ENCODE results near the gene MPDU1. TPM values are rescaled to one million over a fixed set of nuclear protein-coding genes. Genes with fewer than 3 reads are reported as not detected.

Gene MPDU1
- total and polyA plus RNA-seq, 10 of the 15 experiments (the other 5 are each of a cell fraction or from before 2014, with no cell fraction given): 3.6 to 138 (median 78.9) TPM

DNA sequence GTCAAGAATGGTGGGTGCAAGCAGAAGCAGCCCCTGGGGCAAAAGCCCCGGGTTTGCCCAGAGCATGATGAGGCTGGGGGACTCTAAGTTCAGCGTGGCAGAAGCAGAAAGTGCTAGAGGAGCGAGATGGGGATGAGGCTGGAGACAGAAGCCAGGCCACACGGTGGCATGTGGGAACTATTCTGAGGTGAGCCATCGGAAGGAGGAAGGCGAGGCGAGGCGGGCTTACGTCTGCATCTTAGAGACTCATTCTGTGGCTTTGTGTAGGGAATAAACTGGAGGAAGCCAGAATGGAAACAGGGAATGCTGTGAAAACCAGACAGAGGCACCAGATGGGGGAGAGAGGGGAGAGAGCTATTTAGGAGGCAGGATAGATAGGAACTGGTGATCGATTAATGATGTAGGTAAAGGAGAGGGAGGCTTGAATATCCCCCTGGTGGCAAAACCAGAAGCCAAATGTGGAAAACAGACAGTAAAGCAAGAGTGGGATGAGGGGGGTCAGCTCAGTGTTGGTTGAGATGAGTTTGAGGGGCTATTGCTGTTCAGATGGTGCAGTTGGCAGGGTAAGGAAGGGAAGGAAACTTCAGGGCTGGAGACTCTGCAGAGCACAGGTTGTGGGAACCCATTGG is 28.2 kb upstream of the MPDU1 start:
- Histone ChIP-seq H3K9ac (ENCODE audit: control insufficient read depth, insufficient read depth, low read length) (no peak overlapping the region), H3K27me3 (replicated peaks in 1 of 2; ENCODE audit: control insufficient read depth in 2 of 2, insufficient read depth in 2 of 2, low read length in 1 of 2) (no peaks in the 10 kb centered on the region), H3K27ac (ENCODE audit: control insufficient read depth, insufficient read depth) (no peak overlapping the region), H3K4me2 (ENCODE audit: control insufficient read depth, insufficient read depth) (no peak overlapping the region), H3K4me1 (ENCODE audit: control insufficient read depth, insufficient read depth, low read length) (peaks cover 47% of the 10 kb centered on the region), H3K79me2 (ENCODE audit: control insufficient read depth, insufficient read depth, low read length) (no peaks in the 10 kb centered on the region; the same call in none of the 2 replicates), H3K4me3 (no peak overlapping the region), H3K9me3 (replicated peaks; ENCODE audit: control insufficient read depth, insufficient read depth, low read length) (no peaks in the 10 kb centered on the region), H2AFZ (ENCODE audit: control insufficient read depth, low read depth, low read length) (no peak overlapping the region), H3K36me3 (ENCODE audit: control insufficient read depth in 2 of 2, insufficient read depth in 2 of 2, low read length in 1 of 2) (no peaks in the 10 kb centered on the region), H4K20me1 (ENCODE audit: control insufficient read depth, insufficient read depth) (no peaks in the 10 kb centered on the region)
- intact Hi-C loops (cut with micrococcal nuclease; ENCODE audit: unreplicated experiment): no loop called here
- DNase-seq (ENCODE audit: low read depth, low spot score) (no peak), FAIRE-seq (no peak), ATAC-seq (no peak)
- POLR2A ChIA-PET: interaction anchor here (0.7 to 1.0 kb wide), 2 partner anchors 24 to 35 kb away, joined by 3 to 7 read pairs; no protein-coding TSS in a partner anchor
- SMC1A ChIA-PET (ENCODE audit: uncharacterized antibody, unreplicated experiment): interaction anchor here (0.6 kb wide), 1 partner anchor 28 kb away, joined by 4 read pairs; no protein-coding TSS in a partner anchor
- in situ Hi-C loops (cut with MboI): loop anchor here (25.0 kb wide), 1 partner anchor 518 kb away; the partner anchor contains the start of genes SLC16A11 and SLC16A13
- CTCF ChIA-PET: interaction anchor here (0.8 to 4.2 kb wide), 3 partner anchors 40 to 200 kb away, joined by 3 to 17 read pairs (median 4); partner anchors contain the start of gene TMEM95
- no TSS peak for BruUV-seq (replicated peaks)
- RAD21 ChIA-PET (ENCODE audit: unreplicated experiment): no interaction called here
- TF ChIP-seq RUNX3 (IDR thresholded peaks at IDR 0.05; ENCODE audit: low read length) (no peak), HDAC6 (IDR thresholded peaks at IDR 0.05; ENCODE audit: unreplicated experiment) (no peak), E4F1 (IDR thresholded peaks at IDR 0.05; ENCODE audit: borderline replicate concordance, partially characterized antibody) (no peak), NRF1 (conservative IDR thresholded peaks at IDR 0.05; ENCODE audit: low read depth, low read length) (no peak), MTA2 (IDR thresholded peaks at IDR 0.05; ENCODE audit: low read depth) (no peak), ETV6 (conservative IDR thresholded peaks at IDR 0.05 in 1 of 2, IDR thresholded peaks at IDR 0.05 in 1 of 2; ENCODE audit: borderline replicate concordance in 1 of 2, low read depth in 1 of 2) (no peak), IRF4 (IDR thresholded peaks at IDR 0.05; ENCODE audit: low read depth, low read length) (no peak), YBX1 (IDR thresholded peaks at IDR 0.05) (no peak), STAT1 (conservative IDR thresholded peaks at IDR 0.05) (no peak), PAX5 (IDR thresholded peaks at IDR 0.05; ENCODE audit: borderline replicate concordance, low read depth, low read length) (no peak), SUPT20H (IDR thresholded peaks at IDR 0.05; ENCODE audit: borderline replicate concordance, control insufficient read depth, low read depth, low read length) (no peak), SMARCA5 (IDR thresholded peaks at IDR 0.05) (no peak), BACH1 (IDR thresholded peaks at IDR 0.05; ENCODE audit: borderline replicate concordance) (no peak), CREB1 (IDR thresholded peaks at IDR 0.05; ENCODE audit: low read depth) (no peak), RFX5 (IDR thresholded peaks at IDR 0.05; ENCODE audit: low read depth, low read length) (no peak), ZSCAN29 (IDR thresholded peaks at IDR 0.05) (no peak), JUNB (IDR thresholded peaks at IDR 0.05) (no peak), CREM (IDR thresholded peaks at IDR 0.05; ENCODE audit: low read depth) (no peak), KLF5 (IDR thresholded peaks at IDR 0.05; ENCODE audit: partially characterized antibody) (no peak)
- TF ChIP-seq, protein P1, sequence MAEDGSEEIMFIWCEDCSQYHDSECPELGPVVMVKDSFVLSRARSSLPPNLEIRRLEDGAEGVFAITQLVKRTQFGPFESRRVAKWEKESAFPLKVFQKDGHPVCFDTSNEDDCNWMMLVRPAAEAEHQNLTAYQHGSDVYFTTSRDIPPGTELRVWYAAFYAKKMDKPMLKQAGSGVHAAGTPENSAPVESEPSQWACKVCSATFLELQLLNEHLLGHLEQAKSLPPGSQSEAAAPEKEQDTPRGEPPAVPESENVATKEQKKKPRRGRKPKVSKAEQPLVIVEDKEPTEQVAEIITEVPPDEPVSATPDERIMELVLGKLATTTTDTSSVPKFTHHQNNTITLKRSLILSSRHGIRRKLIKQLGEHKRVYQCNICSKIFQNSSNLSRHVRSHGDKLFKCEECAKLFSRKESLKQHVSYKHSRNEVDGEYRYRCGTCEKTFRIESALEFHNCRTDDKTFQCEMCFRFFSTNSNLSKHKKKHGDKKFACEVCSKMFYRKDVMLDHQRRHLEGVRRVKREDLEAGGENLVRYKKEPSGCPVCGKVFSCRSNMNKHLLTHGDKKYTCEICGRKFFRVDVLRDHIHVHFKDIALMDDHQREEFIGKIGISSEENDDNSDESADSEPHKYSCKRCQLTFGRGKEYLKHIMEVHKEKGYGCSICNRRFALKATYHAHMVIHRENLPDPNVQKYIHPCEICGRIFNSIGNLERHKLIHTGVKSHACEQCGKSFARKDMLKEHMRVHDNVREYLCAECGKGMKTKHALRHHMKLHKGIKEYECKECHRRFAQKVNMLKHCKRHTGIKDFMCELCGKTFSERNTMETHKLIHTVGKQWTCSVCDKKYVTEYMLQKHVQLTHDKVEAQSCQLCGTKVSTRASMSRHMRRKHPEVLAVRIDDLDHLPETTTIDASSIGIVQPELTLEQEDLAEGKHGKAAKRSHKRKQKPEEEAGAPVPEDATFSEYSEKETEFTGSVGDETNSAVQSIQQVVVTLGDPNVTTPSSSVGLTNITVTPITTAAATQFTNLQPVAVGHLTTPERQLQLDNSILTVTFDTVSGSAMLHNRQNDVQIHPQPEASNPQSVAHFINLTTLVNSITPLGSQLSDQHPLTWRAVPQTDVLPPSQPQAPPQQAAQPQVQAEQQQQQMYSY (CRISPR knock-in tag; IDR thresholded peaks at IDR 0.05): no peak
- 58% methylated on average over 10 of the region's 10 CpGs for WGBS (ENCODE audit: insufficient coverage, insufficient replicate concordance, low lambda C conversion rate, missing lambda C conversion rate)

Measured in GM12878 (cell line).